H1 (cell line): ENCODE results near the gene RSBN1.

Source experiments
- CTCF ChIP-seq, 3 experiments: IDR thresholded peaks; 1 replicate in 2 of 3; 2 replicates in 1 of 3; pipeline versions ENCODE4 v1.5.1 to v1.6.1; 2011; ENCODE audit warnings: low read length in 3 of 3, mild to moderate bottlenecking in 3 of 3, inconsistent platforms in 2 of 3, low read depth in 1 of 3, moderate library complexity in 1 of 3; ENCODE audit not compliant: insufficient read depth in 1 of 3; ENCODE audit errors: control extremely low read depth in 1 of 3
- E2F6 ChIP-seq: IDR thresholded peaks from 2 replicates; pipeline ENCODE4 v1.6.1; 2012; ENCODE audit warnings: inconsistent platforms
- EGR1 ChIP-seq: IDR thresholded peaks from 2 replicates; pipeline ENCODE4 v1.6.1; 2011; ENCODE audit warnings: low read depth, low read length, borderline replicate concordance
- EZH2 ChIP-seq: fragments of 200-600 bp; sonication (generic); IDR thresholded peaks from 2 replicates; pipeline ENCODE4 v1.7.1; 2012; ENCODE audit warnings: low read depth, mild to moderate bottlenecking, moderate library complexity, low read length, inconsistent platforms; ENCODE audit not compliant: severe bottlenecking
- FOSL1 ChIP-seq: IDR thresholded peaks from 2 replicates; pipeline ENCODE4 v1.6.1; 2011; ENCODE audit warnings: mild to moderate bottlenecking, low read depth, low read length, moderate library complexity; ENCODE audit not compliant: insufficient read depth
- MAX ChIP-seq: IDR thresholded peaks from 2 replicates; pipeline ENCODE4 v1.6.1; 2012; ENCODE audit warnings: inconsistent platforms
- NRF1 ChIP-seq: IDR thresholded peaks from 2 replicates; pipeline ENCODE4 v1.6.1; 2011; ENCODE audit warnings: mild to moderate bottlenecking, low read depth, low read length, improper control_type of control experiment
- POLR2A ChIP-seq, 2 experiments: IDR thresholded peaks; 1 replicate in 1 of 2; 2 replicates in 1 of 2; pipeline ENCODE4 v1.6.1; 2011; ENCODE audit warnings: low read depth in 2 of 2, low read length in 2 of 2, mild to moderate bottlenecking in 2 of 2; ENCODE audit errors: control extremely low read depth in 1 of 2
- POLR2AphosphoS5 ChIP-seq: IDR thresholded peaks from 2 replicates; pipeline ENCODE4 v1.6.1; 2011; ENCODE audit warnings: low read depth, low read length
- TBP ChIP-seq: IDR thresholded peaks from 2 replicates; pipeline ENCODE4 v1.6.1; 2011; ENCODE audit warnings: low read depth, low read length, improper control_type of control experiment
- USF2 ChIP-seq: IDR thresholded peaks from 2 replicates; pipeline ENCODE4 v1.6.1; 2011; ENCODE audit warnings: low read length, improper control_type of control experiment
- ZNF274 ChIP-seq: IDR thresholded peaks from 2 replicates; pipeline ENCODE4 v1.7.0; 2012; ENCODE audit warnings: low read length, borderline replicate concordance; ENCODE audit errors: extremely low read depth

GRCh38 chr1:113857776-113858175 is 45.5 kb upstream of the RSBN1 start:
- no peak for TF ChIP-seq EZH2
- no peak for TF ChIP-seq NRF1
- TF ChIP-seq USF2: no peak
- TF ChIP-seq MAX: no peak
- TF ChIP-seq POLR2A (IDR thresholded peaks at IDR 0.05; ENCODE audit: control extremely low read depth in 1 of 2, low read depth in 2 of 2, low read length in 2 of 2): no peak
- TF ChIP-seq CTCF (IDR thresholded peaks at IDR 0.05; ENCODE audit: control extremely low read depth in 1 of 3, insufficient read depth in 1 of 3, low read depth in 1 of 3, low read length in 3 of 3): no peak
- TF ChIP-seq ZNF274: no peak
- no peak for TF ChIP-seq FOSL1
- TF ChIP-seq EGR1: no peak
- no peak for TF ChIP-seq E2F6
- TF ChIP-seq POLR2AphosphoS5: no peak
- no peak for TF ChIP-seq TBP
